HG02642 (cell line): Measurements from ENCODE around the gene DVL2.
"Not testable (repeated sequence)": the region's sequence is repeated elsewhere in the genome, so short reads cannot be mapped to it uniquely, and the experiment has no call there.

ENCODE experiments used
- ATAC-seq: cut with Tn5 transposase; IDR thresholded peaks from one replicate; pipeline ENCODE4 v1.9.1; 2021; ENCODE audit warnings: mild to moderate bottlenecking; ENCODE audit not compliant: unreplicated experiment, poor library complexity

Gene DVL2

GRCh38 chr17:7207120-7208001, 27.0 kb downstream of the DVL2 start:
- no peak for ATAC-seq

- no peak for ATAC-seq
Observed at GRCh38 chr17:7205561-7205960, 28.8 kb downstream of the DVL2 start.

- ATAC-seq = peak; percentile 80
Observed at GRCh38 chr17:7204828-7205461, 29.4 kb downstream of the DVL2 start.

- no peak for ATAC-seq
Observed at GRCh38 chr17:7204336-7204735, 30.0 kb downstream of the DVL2 start.

GRCh38 chr17:7203391-7203790, 30.9 kb downstream of the DVL2 start:
- no peak for ATAC-seq

- ATAC-seq = no peak
Observed at GRCh38 chr17:7196651-7197401, 37.5 kb downstream of the DVL2 start.

GRCh38 chr17:7195971-7196370, 38.3 kb downstream of the DVL2 start:
- no peak for ATAC-seq

- ATAC-seq = no peak
Observed at GRCh38 chr17:7192271-7192937, 41.9 kb downstream of the DVL2 start.

- ATAC-seq = no peak
Observed at GRCh38 chr17:7191571-7192270, 42.6 kb downstream of the DVL2 start.

GRCh38 chr17:7191069-7191468, 43.2 kb downstream of the DVL2 start:
- no peak for ATAC-seq

GRCh38 chr17:7190276-7190917, 43.9 kb downstream of the DVL2 start:
- no peak for ATAC-seq

GRCh38 chr17:7186241-7186640, 48.1 kb downstream of the DVL2 start:
- ATAC-seq = no peak

- no peak for ATAC-seq
Observed at GRCh38 chr17:7184647-7185046, 49.7 kb downstream of the DVL2 start.

- no peak for ATAC-seq
Observed at GRCh38 chr17:7184091-7184488, 50.2 kb downstream of the DVL2 start.

- ATAC-seq = no peak
Observed at GRCh38 chr17:7183433-7184090, 50.8 kb downstream of the DVL2 start.

- not testable (repeated sequence) for ATAC-seq
Observed at GRCh38 chr17:7182101-7182500, 52.2 kb downstream of the DVL2 start.

- no peak for ATAC-seq
Observed at GRCh38 chr17:7179317-7180254, 54.7 kb downstream of the DVL2 start, which contains the start of gene ASGR1. ASGR1 (minus strand) TSS chr17:7179370; CDS start chr17:7178563, 807 bp downstream.

GRCh38 chr17:7178973-7179316, 55.4 kb downstream of the DVL2 start:
- ATAC-seq = no peak
